C4-2B (cell line): Measurements from ENCODE around the gene DTWD1.
"Not testable (repeated sequence)": the region's sequence is repeated elsewhere in the genome, so short reads cannot be mapped to it uniquely, and the experiment has no call there.

ENCODE experiments used
- H3K27ac ChIP-seq: fragments of 450-650 bp; 2 replicates; pipeline ENCODE4 v1.5.1; 2017
- CTCF ChIP-seq: fragments of 450-650 bp; conservative IDR thresholded peaks from 2 replicates; pipeline ENCODE4 v1.5.1; 2017; ENCODE audit warnings: mild to moderate bottlenecking
- ZFX ChIP-seq: fragments of 450-650 bp; IDR thresholded peaks from 2 replicates; pipeline ENCODE4 v1.6.1; 2017

DTWD1 gene

GRCh38 chr15:49610157-49610918 is 10.5 kb upstream of the DTWD1 start:
- no peak overlapping the region for H3K27ac ChIP-seq
- TF ChIP-seq ZFX (no peak), CTCF (no peak)

- not testable (repeated sequence) for H3K27ac ChIP-seq
These were observed 8.6 kb upstream of the DTWD1 start for GRCh38 chr15:49612240-49612639.

- TF ChIP-seq CTCF (no peak), ZFX (no peak)
- H3K27ac ChIP-seq: no peak overlapping the region
These were observed 1.6 kb upstream of the DTWD1 start for GRCh38 chr15:49619226-49619625.

GRCh38 chr15:49620199-49620598 is 649 bp upstream of the DTWD1 start:
- peak overlapping the region; percentile 85 for H3K27ac ChIP-seq
- TF ChIP-seq ZFX: no peak
- no peak for TF ChIP-seq CTCF

GRCh38 chr15:49621401-49621811 is 558 bp downstream of the DTWD1 start:
- TF ChIP-seq CTCF (no peak), ZFX (no peak)
- peak overlapping the region; percentile 85 for H3K27ac ChIP-seq

GRCh38 chr15:49621887-49622286 is 1.0 kb downstream of the DTWD1 start:
- TF ChIP-seq CTCF: no peak
- H3K27ac ChIP-seq: peak overlapping the region; percentile 85; the same call in 1 of the 2 replicates

GRCh38 chr15:49622561-49622960 is 1.7 kb downstream of the DTWD1 start:
- TF ChIP-seq CTCF (0 out of 2 replicates have a peak, but pooled peaks have one; percentile 5), ZFX (no peak)
- no peak overlapping the region for H3K27ac ChIP-seq

GRCh38 chr15:49624056-49624455 is 3.2 kb downstream of the DTWD1 start:
- TF ChIP-seq CTCF (no peak), ZFX (no peak)
- H3K27ac ChIP-seq: no peak overlapping the region
